IMR-90 (cell line): Measurements from ENCODE around the gene RRAGD. TPM values are rescaled to one million over a fixed set of nuclear protein-coding genes. Genes with fewer than 3 reads are reported as not detected.

Source experiments
- ATAC-seq: fragments of 200-7000 bp; cut with Tn5 transposase; 2 replicates; pipeline ENCODE4 v1.9.1; 2020; ENCODE audit warnings: low read depth, mild to moderate bottlenecking, moderate library complexity
- BruUV-seq: library from RNA; stranded (reverse); fragments of 400-500 nt; replicated peaks from 2 replicates; lab custom pipeline; 2021; lab: Mats Ljungman, UMichigan
- CTCF ChIA-PET: fragments of 300-600 bp; formaldehyde crosslinking; extraction: SDS; loops from one replicate; lab custom pipeline; 2021; ENCODE audit warnings: antibody characterized with exemption; lab: Yijun Ruan, JAX
- POLR2A ChIA-PET: fragments of 300-600 bp; sonication (Branson Sonifier 250); formaldehyde crosslinking; loops from one replicate; lab custom pipeline; 2022; ENCODE audit warnings: antibody characterized with exemption; ENCODE audit not compliant: unreplicated experiment; lab: Charles Lee
- DNase-seq: peaks from one replicate; pipeline ENCODE4 v3.0.0; 2013
- H2AFZ ChIP-seq: replicated peaks from 2 replicates; pipeline ENCODE3; 2013; ENCODE audit warnings: low read length, mild to moderate bottlenecking; ENCODE audit not compliant: poor library complexity
- H2AK5ac ChIP-seq: 2 replicates; pipeline ENCODE4 v1.6.1; 2013; ENCODE audit warnings: low read depth, low read length, inconsistent platforms
- H2AK9ac ChIP-seq: replicated peaks from 2 replicates; pipeline ENCODE3; 2013; ENCODE audit warnings: mild to moderate bottlenecking, low read depth, low read length, moderate library complexity; ENCODE audit not compliant: poor library complexity
- H2BK120ac ChIP-seq: 2 replicates; pipeline ENCODE4 v1.6.1; 2013; ENCODE audit warnings: low read depth, low read length, inconsistent platforms
- H2BK15ac ChIP-seq: 3 replicates; pipeline ENCODE4 v1.6.1; 2013; ENCODE audit warnings: low read depth, low read length, inconsistent platforms
- H2BK20ac ChIP-seq: 2 replicates; pipeline ENCODE4 v1.6.1; 2013; ENCODE audit warnings: low read depth, mild to moderate bottlenecking, inconsistent platforms, low read length, moderate library complexity
- H2BK5ac ChIP-seq: 2 replicates; pipeline ENCODE4 v1.6.1; 2013; ENCODE audit warnings: mild to moderate bottlenecking, low read depth, low read length, inconsistent platforms; ENCODE audit not compliant: poor library complexity, severe bottlenecking
- H3K14ac ChIP-seq: replicated peaks from 2 replicates; pipeline ENCODE4 v1.6.1; 2013; ENCODE audit warnings: low read depth, low read length, inconsistent platforms
- H3K18ac ChIP-seq: 2 replicates; pipeline ENCODE4 v1.6.1; 2013; ENCODE audit warnings: low read depth, low read length, control low read depth
- H3K23ac ChIP-seq: 2 replicates; pipeline ENCODE4 v1.6.1; 2013; ENCODE audit warnings: low read depth, low read length, inconsistent platforms
- H3K27ac ChIP-seq: 2 replicates; pipeline ENCODE4 v1.5.1; 2013; ENCODE audit warnings: mild to moderate bottlenecking, control low read depth, low read length; ENCODE audit not compliant: insufficient read depth
- H3K27me3 ChIP-seq: 2 replicates; pipeline ENCODE4 v1.6.1; 2013; ENCODE audit warnings: low read length; ENCODE audit not compliant: control insufficient read depth, insufficient read depth
- H3K36me3 ChIP-seq: 2 replicates; pipeline ENCODE4 v1.6.1; 2013; ENCODE audit warnings: low read length, mixed read lengths; ENCODE audit not compliant: control insufficient read depth, insufficient read depth
- H3K4ac ChIP-seq: 2 replicates; pipeline ENCODE4 v1.6.1; 2013; ENCODE audit warnings: low read depth, low read length, inconsistent platforms
- H3K4me1 ChIP-seq: 2 replicates; pipeline ENCODE4 v1.6.1; 2013; ENCODE audit warnings: low read length, mixed read lengths; ENCODE audit not compliant: control insufficient read depth, insufficient read depth
- H3K4me2 ChIP-seq: 2 replicates; pipeline ENCODE4 v1.6.1; 2013; ENCODE audit warnings: low read depth, mild to moderate bottlenecking, control low read depth, low read length, moderate library complexity
- H3K4me3 ChIP-seq: 2 replicates; pipeline ENCODE4 v1.5.1; 2013; ENCODE audit warnings: low read depth, mild to moderate bottlenecking, control low read depth, low read length, moderate library complexity; ENCODE audit not compliant: insufficient read depth
- H3K56ac ChIP-seq: 2 replicates; pipeline ENCODE4 v1.6.1; 2013; ENCODE audit warnings: low read length, inconsistent platforms; ENCODE audit not compliant: insufficient read depth; ENCODE audit errors: extremely low read depth
- H3K79me1 ChIP-seq, 2 experiments: 2 replicates each; pipeline ENCODE4 v1.6.1; 2013; ENCODE audit warnings: low read length in 2 of 2, inconsistent platforms in 1 of 2, low read depth in 1 of 2
- H3K9ac ChIP-seq: 2 replicates; pipeline ENCODE4 v1.6.1; 2013; ENCODE audit warnings: low read depth, low read length, control low read depth
- H3K9me1 ChIP-seq: 2 replicates; pipeline ENCODE4 v1.6.1; 2013; ENCODE audit warnings: low read length, inconsistent platforms; ENCODE audit not compliant: insufficient read depth
- H3K9me3 ChIP-seq: 2 replicates; pipeline ENCODE4 v1.6.1; 2013; ENCODE audit warnings: low read length; ENCODE audit not compliant: control insufficient read depth, insufficient read depth
- H4K20me1 ChIP-seq: 2 replicates; pipeline ENCODE4 v1.6.1; 2013; ENCODE audit warnings: low read length, inconsistent platforms; ENCODE audit not compliant: insufficient read depth
- H4K5ac ChIP-seq: 2 replicates; pipeline ENCODE4 v1.6.1; 2013; ENCODE audit warnings: mild to moderate bottlenecking, low read depth, low read length, control low read depth
- H4K8ac ChIP-seq, 2 experiments: 2 replicates each; pipeline ENCODE4 v1.6.1; 2013; ENCODE audit warnings: low read depth in 2 of 2, low read length in 2 of 2, control low read depth in 1 of 2, inconsistent platforms in 1 of 2
- H4K91ac ChIP-seq: 2 replicates; pipeline ENCODE4 v1.6.1; 2013; ENCODE audit warnings: low read depth, low read length, inconsistent platforms; ENCODE audit not compliant: insufficient read depth
- BHLHE40 ChIP-seq: fragments of 150-350 bp; IDR thresholded peaks from 2 replicates; pipeline ENCODE4 v1.6.1; 2016; ENCODE audit warnings: mild to moderate bottlenecking, low read depth, low read length
- CHD1 ChIP-seq: IDR thresholded peaks from 2 replicates; pipeline ENCODE4 v1.6.1; 2012; ENCODE audit warnings: low read depth, low read length, improper control_type of control experiment
- FOS ChIP-seq: fragments of 150-350 bp; IDR thresholded peaks from 2 replicates; pipeline ENCODE4 v1.6.1; 2016; ENCODE audit warnings: low read depth, low read length
- MAZ ChIP-seq: IDR thresholded peaks from 2 replicates; pipeline ENCODE4 v1.6.1; 2012; ENCODE audit warnings: low read depth, mild to moderate bottlenecking, low read length, improper control_type of control experiment, moderate library complexity, borderline replicate concordance
- NFE2L2 ChIP-seq: fragments of 150-350 bp; IDR thresholded peaks from 2 replicates; pipeline ENCODE4 v1.6.1; 2016; ENCODE audit warnings: low read depth, mild to moderate bottlenecking, low read length
- POLR2A ChIP-seq: IDR thresholded peaks from 2 replicates; pipeline ENCODE4 v1.6.1; 2012; ENCODE audit warnings: mild to moderate bottlenecking, low read depth, low read length
- RAD21 ChIP-seq: IDR thresholded peaks from 2 replicates; pipeline ENCODE4 v1.6.1; 2012; ENCODE audit warnings: low read length, improper control_type of control experiment
- RCOR1 ChIP-seq: IDR thresholded peaks from 2 replicates; pipeline ENCODE4 v1.6.1; 2012; ENCODE audit warnings: mild to moderate bottlenecking, low read length, improper control_type of control experiment; ENCODE audit not compliant: insufficient replicate concordance
- RFX5 ChIP-seq: IDR thresholded peaks from 2 replicates; pipeline ENCODE4 v1.8.0; 2012; ENCODE audit warnings: low read depth, mild to moderate bottlenecking, low read length, moderate library complexity
- SMC3 ChIP-seq: fragments of 150-350 bp; IDR thresholded peaks from 2 replicates; pipeline ENCODE4 v1.6.1; 2016; ENCODE audit warnings: low read depth, mild to moderate bottlenecking, antibody characterized with exemption, low read length, moderate library complexity
- WGBS, 2 experiments: methylation state at CpG; one replicate each; pipeline versions ENCODE4 v1.1.5 to v1.1.7; 2013; ENCODE audit warnings: missing lambda C conversion rate in 2 of 2; ENCODE audit not compliant: insufficient read length in 1 of 2; ENCODE audit errors: extremely low coverage in 2 of 2; 5-methylcytosine and 5-hydroxymethylcytosine counted together
- dilution Hi-C: fragments of 300-500 bp; cut with HindIII; formaldehyde crosslinking; loops from one replicate; pipeline ENCODE4 v1.14.3; 2018; ENCODE audit warnings: low sequenced_read_pairs; ENCODE audit not compliant: unreplicated experiment
- in situ Hi-C: fragments of 300-500 bp; cut with MboI; formaldehyde crosslinking; loops from 3 replicates; pipeline ENCODE4 v1.14.3; 2019; ENCODE audit warnings: low sequenced_read_pairs, inconsistent platforms, mixed read lengths
- intact Hi-C: fragments of 100-400 bp; cut with micrococcal nuclease; formaldehyde crosslinking; loops from 2 replicates; pipeline ENCODE4 v1.10.0; 2022
- polyA plus RNA-seq, 3 experiments: library from polyadenylated mRNA; depleted of rRNA; stranded (reverse); fragments of >200 nt; gene quantifications; 2 replicates each; pipeline ENCODE4 v1.2.3, GENCODE V29; 2012; ENCODE audit warnings: low replicate concordance in 1 of 3
- total RNA-seq: library from RNA; depleted of rRNA; stranded (reverse); fragments of >200 nt; gene quantifications from 2 replicates; pipeline ENCODE4 v1.2.3, GENCODE V29; 2012
- TF ChIP-seq, protein P1 (sequence below): fragments of 150-350 bp; IDR thresholded peaks from 2 replicates; pipeline ENCODE4 v1.6.1; 2017; ENCODE audit warnings: mild to moderate bottlenecking, antibody characterized with exemption, low read length, low read depth
- TF ChIP-seq, protein P2 (sequence below): fragments of 150-350 bp; IDR thresholded peaks from 2 replicates; pipeline ENCODE4 v1.6.1; 2016; ENCODE audit warnings: low read depth, mild to moderate bottlenecking, low read length, moderate library complexity, borderline replicate concordance

RRAGD gene
- total and polyA plus RNA-seq, 2 of the 4 experiments (the other 2 are of a cell fraction) = not detected

DNA sequence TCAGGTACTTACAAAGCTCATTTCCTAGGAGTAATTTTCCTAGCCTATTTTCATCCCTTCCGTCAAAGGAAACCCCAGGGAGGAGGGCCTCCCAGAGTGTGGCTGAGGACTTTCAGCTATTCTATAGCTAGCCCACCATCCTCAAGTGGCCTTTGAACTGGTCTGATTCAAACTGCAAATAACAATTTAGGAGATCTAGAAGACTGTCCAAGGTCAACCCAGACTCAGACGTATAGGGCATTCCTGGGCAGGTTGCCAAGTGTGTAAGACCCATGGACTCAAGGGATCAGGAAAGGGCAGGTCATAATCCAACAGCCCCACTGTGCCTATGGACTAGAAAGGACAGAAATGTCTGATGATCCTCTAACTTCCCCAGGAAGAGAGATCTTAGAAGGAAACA lies 2.1 kb upstream of the RRAGD start:
- no peak overlapping the region for H2BK5ac ChIP-seq
- dilution Hi-C loops = no loop called here
- in situ Hi-C loops = no loop called here
- H3K4ac ChIP-seq = no peak overlapping the region
- no peak for TF ChIP-seq RAD21
- TF ChIP-seq, protein P1, sequence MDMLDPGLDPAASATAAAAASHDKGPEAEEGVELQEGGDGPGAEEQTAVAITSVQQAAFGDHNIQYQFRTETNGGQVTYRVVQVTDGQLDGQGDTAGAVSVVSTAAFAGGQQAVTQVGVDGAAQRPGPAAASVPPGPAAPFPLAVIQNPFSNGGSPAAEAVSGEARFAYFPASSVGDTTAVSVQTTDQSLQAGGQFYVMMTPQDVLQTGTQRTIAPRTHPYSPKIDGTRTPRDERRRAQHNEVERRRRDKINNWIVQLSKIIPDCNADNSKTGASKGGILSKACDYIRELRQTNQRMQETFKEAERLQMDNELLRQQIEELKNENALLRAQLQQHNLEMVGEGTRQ = no peak
- no peak for TF ChIP-seq CHD1
- no peak for TF ChIP-seq FOS
- TF ChIP-seq BHLHE40 = no peak
- TF ChIP-seq POLR2A = no peak
- TF ChIP-seq NFE2L2 = no peak
- no peak for TF ChIP-seq RFX5
- TF ChIP-seq, protein P2, sequence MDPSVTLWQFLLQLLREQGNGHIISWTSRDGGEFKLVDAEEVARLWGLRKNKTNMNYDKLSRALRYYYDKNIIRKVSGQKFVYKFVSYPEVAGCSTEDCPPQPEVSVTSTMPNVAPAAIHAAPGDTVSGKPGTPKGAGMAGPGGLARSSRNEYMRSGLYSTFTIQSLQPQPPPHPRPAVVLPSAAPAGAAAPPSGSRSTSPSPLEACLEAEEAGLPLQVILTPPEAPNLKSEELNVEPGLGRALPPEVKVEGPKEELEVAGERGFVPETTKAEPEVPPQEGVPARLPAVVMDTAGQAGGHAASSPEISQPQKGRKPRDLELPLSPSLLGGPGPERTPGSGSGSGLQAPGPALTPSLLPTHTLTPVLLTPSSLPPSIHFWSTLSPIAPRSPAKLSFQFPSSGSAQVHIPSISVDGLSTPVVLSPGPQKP = no peak
- no peak for TF ChIP-seq MAZ
- no peak for TF ChIP-seq SMC3
- no peak for TF ChIP-seq RCOR1
- peaks cover 51% of the 10 kb centered on the region for H3K27me3 ChIP-seq
- H2BK15ac ChIP-seq = no peak overlapping the region
- H3K27ac ChIP-seq = no peak overlapping the region
- 14% methylated on average over 1 of the region's 2 CpGs; no CpG with 5 or more reads in 1 of the 2 experiments for WGBS, 2 experiments
- ATAC-seq = no peak
- H4K91ac ChIP-seq = no peak overlapping the region
- no peak overlapping the region for H2BK20ac ChIP-seq
- POLR2A ChIA-PET = interaction anchor here (0.6 kb wide), 1 partner anchor 753 kb away, joined by 3 read pairs; no protein-coding TSS in a partner anchor
- H3K9me3 ChIP-seq = no peaks in the 10 kb centered on the region
- CTCF ChIA-PET = no interaction called here
- H2AK5ac ChIP-seq = no peak overlapping the region
- no peak overlapping the region for H3K9ac ChIP-seq
- H2BK120ac ChIP-seq = no peak overlapping the region
- no peak overlapping the region for H3K23ac ChIP-seq
- no peak overlapping the region for H3K4me3 ChIP-seq
- H4K8ac ChIP-seq = no peak overlapping the region
- H3K4me2 ChIP-seq = no peak overlapping the region
- H4K20me1 ChIP-seq = no peaks in the 10 kb centered on the region
- no peaks in the 10 kb centered on the region for H3K9me1 ChIP-seq
- no peak overlapping the region for H2AFZ ChIP-seq
- no peak overlapping the region for H3K18ac ChIP-seq
- no peaks in the 10 kb centered on the region for H3K4me1 ChIP-seq
- H3K14ac ChIP-seq = no peak overlapping the region
- no peaks in the 10 kb centered on the region for H3K36me3 ChIP-seq
- H4K5ac ChIP-seq = no peak overlapping the region
- H3K79me1 ChIP-seq = no peaks in the 10 kb centered on the region
- DNase-seq = no peak
- intact Hi-C loops = no loop called here
- BruUV-seq = no TSS peak
- H2AK9ac ChIP-seq = no peak overlapping the region
- H3K56ac ChIP-seq = no peak overlapping the region
